OCI-LY3 (cell line): ENCODE data around the gene ITSN2.

Experiments
- H2AFZ ChIP-seq: fragments of 200-600, 300-600 bp; shearing (Covaris generic); 2 replicates; pipeline ENCODE4 v1.6.0; 2014; ENCODE audit warnings: antibody characterized with exemption, low read depth, low read length
- H3K27ac ChIP-seq: fragments of 200-600, 300-600 bp; sonication (generic); 2 replicates; pipeline ENCODE4 v1.5.1; 2014; ENCODE audit warnings: mild to moderate bottlenecking, low read length, moderate library complexity, mixed read lengths
- H3K27me3 ChIP-seq: fragments of 200-600, 300-600 bp; sonication (generic); 2 replicates; pipeline ENCODE4 v1.6.1; 2014; ENCODE audit warnings: low read depth, low read length, mixed read lengths
- H3K36me3 ChIP-seq: fragments of 200-600, 300-600 bp; sonication (generic); replicated peaks from 2 replicates; pipeline ENCODE3; 2014; ENCODE audit warnings: low read depth, low read length, mixed read lengths
- H3K4me1 ChIP-seq: fragments of 300-600, 200-600 bp; sonication (generic); 2 replicates; pipeline ENCODE4 v1.6.1; 2014; ENCODE audit warnings: low read length, mixed read lengths
- H3K4me2 ChIP-seq: fragments of 200-600, 300-600 bp; sonication (generic); 2 replicates; pipeline ENCODE4 v1.6.1; 2014; ENCODE audit warnings: low read length, mixed read lengths
- H3K4me3 ChIP-seq: fragments of 300-600, 200-600 bp; sonication (generic); 2 replicates; pipeline ENCODE4 v1.5.1; 2014; ENCODE audit warnings: antibody characterized with exemption, mild to moderate bottlenecking, low read length, moderate library complexity
- H3K79me2 ChIP-seq: fragments of 300-600, 200-600 bp; shearing (Covaris generic); 2 replicates; pipeline ENCODE4 v1.6.1; 2014; ENCODE audit warnings: mild to moderate bottlenecking, low read length, mixed read lengths
- H3K9ac ChIP-seq: fragments of 300-600, 200-600 bp; shearing (Covaris generic); 2 replicates; pipeline ENCODE4 v1.6.0; 2014; ENCODE audit warnings: mild to moderate bottlenecking, low read length, moderate library complexity
- H3K9me3 ChIP-seq: fragments of 200-600, 300-600 bp; shearing (Covaris generic); 2 replicates; pipeline ENCODE4 v1.6.1; 2014; ENCODE audit warnings: low read length, mixed read lengths; ENCODE audit not compliant: insufficient read depth
- H4K20me1 ChIP-seq: fragments of 200-600, 300-600 bp; sonication (generic); 2 replicates; pipeline ENCODE4 v1.6.1; 2016; ENCODE audit warnings: low read length, mixed read lengths; ENCODE audit not compliant: insufficient read depth
- EZH2phosphoT487 ChIP-seq: fragments of 200-600 bp; shearing (Covaris generic); IDR thresholded peaks from 2 replicates; pipeline ENCODE4 v1.6.1; 2018; ENCODE audit warnings: antibody characterized with exemption, mixed run types, low read depth
- TF ChIP-seq, protein P1 (sequence below): fragments of 200-600, 300-600 bp; sonication (generic); IDR thresholded peaks from 2 replicates; pipeline ENCODE4 v1.5.1; 2014; ENCODE audit warnings: antibody characterized with exemption, low read length, low read depth

Gene ITSN2

GRCh38 chr2:24265212-24265611 lies 95.1 kb downstream of the ITSN2 start:
- Histone ChIP-seq H3K27me3 (no peaks in the 10 kb centered on the region), H3K27ac (no peak overlapping the region), H3K79me2 (no peaks in the 10 kb centered on the region), H3K4me1 (peaks cover 19% of the 10 kb centered on the region), H3K4me2 (no peak overlapping the region), H3K9me3 (no peaks in the 10 kb centered on the region), H3K9ac (no peak overlapping the region), H2AFZ (no peak overlapping the region), H3K36me3 (peaks cover 9% of the 10 kb centered on the region), H4K20me1 (no peaks in the 10 kb centered on the region), H3K4me3 (no peak overlapping the region)
- TF ChIP-seq EZH2phosphoT487: no peak
- TF ChIP-seq, protein P1, sequence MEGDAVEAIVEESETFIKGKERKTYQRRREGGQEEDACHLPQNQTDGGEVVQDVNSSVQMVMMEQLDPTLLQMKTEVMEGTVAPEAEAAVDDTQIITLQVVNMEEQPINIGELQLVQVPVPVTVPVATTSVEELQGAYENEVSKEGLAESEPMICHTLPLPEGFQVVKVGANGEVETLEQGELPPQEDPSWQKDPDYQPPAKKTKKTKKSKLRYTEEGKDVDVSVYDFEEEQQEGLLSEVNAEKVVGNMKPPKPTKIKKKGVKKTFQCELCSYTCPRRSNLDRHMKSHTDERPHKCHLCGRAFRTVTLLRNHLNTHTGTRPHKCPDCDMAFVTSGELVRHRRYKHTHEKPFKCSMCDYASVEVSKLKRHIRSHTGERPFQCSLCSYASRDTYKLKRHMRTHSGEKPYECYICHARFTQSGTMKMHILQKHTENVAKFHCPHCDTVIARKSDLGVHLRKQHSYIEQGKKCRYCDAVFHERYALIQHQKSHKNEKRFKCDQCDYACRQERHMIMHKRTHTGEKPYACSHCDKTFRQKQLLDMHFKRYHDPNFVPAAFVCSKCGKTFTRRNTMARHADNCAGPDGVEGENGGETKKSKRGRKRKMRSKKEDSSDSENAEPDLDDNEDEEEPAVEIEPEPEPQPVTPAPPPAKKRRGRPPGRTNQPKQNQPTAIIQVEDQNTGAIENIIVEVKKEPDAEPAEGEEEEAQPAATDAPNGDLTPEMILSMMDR: no peak

- Histone ChIP-seq H3K36me3 (peaks cover 4% of the 10 kb centered on the region), H3K4me2 (no peak overlapping the region), H3K79me2 (no peaks in the 10 kb centered on the region), H3K4me3 (no peak overlapping the region), H4K20me1 (no peaks in the 10 kb centered on the region), H3K9me3 (no peaks in the 10 kb centered on the region), H3K27me3 (no peaks in the 10 kb centered on the region), H3K27ac (no peak overlapping the region), H3K9ac (no peak overlapping the region), H3K4me1 (peaks cover 19% of the 10 kb centered on the region), H2AFZ (no peak overlapping the region)
- TF ChIP-seq, protein P1: no peak
- TF ChIP-seq EZH2phosphoT487: no peak
Measured at GRCh38 chr2:24262421-24262970, 97.8 kb downstream of the ITSN2 start.

- Histone ChIP-seq H3K27ac (no peak overlapping the region), H2AFZ (no peak overlapping the region), H3K36me3 (peaks cover 4% of the 10 kb centered on the region), H4K20me1 (no peaks in the 10 kb centered on the region), H3K4me1 (peaks cover 19% of the 10 kb centered on the region), H3K9ac (no peak overlapping the region), H3K4me2 (peak overlapping the region; percentile 21; the same call in 1 of the 2 replicates), H3K27me3 (no peaks in the 10 kb centered on the region), H3K4me3 (no peak overlapping the region), H3K79me2 (no peaks in the 10 kb centered on the region), H3K9me3 (no peaks in the 10 kb centered on the region)
- no peak for TF ChIP-seq EZH2phosphoT487
- TF ChIP-seq, protein P1: no peak
Measured at GRCh38 chr2:24261441-24261840, 98.9 kb downstream of the ITSN2 start.

DNA sequence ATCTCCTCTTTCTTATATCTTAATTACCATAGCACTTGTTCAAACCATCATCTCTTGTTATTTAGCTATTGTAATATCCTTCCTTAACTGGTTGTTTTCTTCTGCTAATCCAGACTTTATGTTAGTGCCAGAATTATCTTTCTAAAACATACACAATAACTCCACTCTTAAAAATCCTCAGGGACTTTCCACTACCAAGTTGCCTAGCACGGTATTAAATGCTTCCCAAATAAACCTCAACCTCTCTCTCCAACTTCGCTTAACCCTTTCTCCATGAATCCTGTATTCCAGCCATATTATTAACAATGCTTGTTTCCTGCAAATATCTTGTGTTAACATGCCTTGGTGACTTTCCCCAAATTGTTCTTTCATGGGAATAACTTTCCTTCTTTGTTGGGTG lies 101.0 kb downstream of the ITSN2 start:
- H3K36me3 ChIP-seq: peaks cover 4% of the 10 kb centered on the region
- H3K27me3 ChIP-seq: no peaks in the 10 kb centered on the region
- H4K20me1 ChIP-seq: no peaks in the 10 kb centered on the region
- H3K4me2 ChIP-seq: no peak overlapping the region
- no peaks in the 10 kb centered on the region for H3K9me3 ChIP-seq
- H2AFZ ChIP-seq: no peak overlapping the region
- H3K27ac ChIP-seq: no peak overlapping the region
- TF ChIP-seq, protein P1: no peak
- TF ChIP-seq EZH2phosphoT487: no peak
- no peak overlapping the region for H3K4me3 ChIP-seq
- H3K4me1 ChIP-seq: peaks cover 19% of the 10 kb centered on the region
- H3K79me2 ChIP-seq: no peaks in the 10 kb centered on the region
- no peak overlapping the region for H3K9ac ChIP-seq
